ENCODE measurements around the gene IL1RAPL2. TPM values are rescaled to one million over a fixed set of nuclear protein-coding genes. Genes with fewer than 3 reads are reported as not detected.
A peak's percentile ranks its signal among the peaks of the same experiment; 100 is the strongest.

The IL1RAPL2 gene
- total RNA-seq, 1 donor from 2014 or later: not detected

DNA sequence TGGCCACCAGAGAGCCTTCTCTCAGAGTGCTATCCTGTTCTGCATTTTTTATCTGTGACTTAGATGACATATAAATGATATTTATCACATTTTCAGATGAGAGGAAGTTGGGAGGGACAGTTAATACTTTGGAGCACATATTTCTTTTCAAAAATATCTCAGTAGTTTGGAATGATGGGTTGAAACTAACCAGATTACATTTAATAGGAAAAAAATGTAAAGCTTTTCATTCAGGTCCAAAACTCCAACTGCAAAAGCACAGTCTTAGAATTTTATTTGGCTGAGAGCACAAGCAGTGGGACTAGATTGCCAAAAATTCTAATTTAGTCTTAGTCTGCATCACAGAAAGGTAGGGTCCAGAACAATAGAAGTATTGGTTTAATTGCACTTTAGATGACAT lies 902.7 kb downstream of the IL1RAPL2 start:
- intact Hi-C loops (cut with micrococcal nuclease): no loop called here
- DNase-seq: no peak
- ATAC-seq: no peak

DNA sequence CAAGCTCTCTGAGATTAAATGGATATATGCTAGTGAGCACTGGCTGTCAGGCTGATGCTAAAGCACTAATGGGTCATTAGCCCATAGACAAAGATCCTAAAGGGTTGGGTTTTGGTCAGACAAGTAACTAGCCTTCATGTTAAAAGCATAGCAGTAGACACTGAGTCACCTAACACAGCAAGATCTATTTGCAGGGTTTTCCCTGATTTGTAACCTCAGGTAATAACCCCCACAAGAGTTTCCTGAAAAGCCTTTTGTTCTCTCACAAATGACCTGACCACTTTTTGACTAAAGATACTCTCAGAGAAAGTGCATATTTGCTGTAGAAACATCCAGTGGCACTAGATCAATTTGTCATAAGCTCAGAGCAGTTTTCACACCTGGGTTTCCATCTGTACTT lies 905.6 kb downstream of the IL1RAPL2 start:
- DNase-seq (no peak), ATAC-seq (no peak)
- intact Hi-C loops (cut with micrococcal nuclease): no loop called here

DNA sequence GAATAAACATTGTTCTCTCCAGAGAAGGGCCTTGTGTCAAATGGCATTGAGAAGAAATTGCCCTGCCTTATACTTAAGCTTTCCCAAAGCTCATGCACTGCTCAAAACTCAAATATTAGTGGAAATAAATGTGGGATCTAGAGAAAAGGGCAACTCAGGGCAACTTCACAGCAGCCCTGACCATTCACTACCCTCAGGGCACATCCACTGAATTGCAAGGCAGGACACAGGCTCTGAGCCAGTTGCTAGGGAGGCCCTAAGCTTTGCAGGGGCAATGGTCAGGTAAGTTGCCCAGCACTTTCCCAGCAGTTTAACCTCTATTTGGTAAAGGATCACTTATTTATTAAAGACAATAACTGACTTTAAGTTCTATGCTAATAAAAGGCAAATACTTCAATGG lies 909.8 kb downstream of the IL1RAPL2 start:
- DNase-seq (no peak), ATAC-seq (no peak)
- intact Hi-C loops (cut with micrococcal nuclease): no loop called here

DNA sequence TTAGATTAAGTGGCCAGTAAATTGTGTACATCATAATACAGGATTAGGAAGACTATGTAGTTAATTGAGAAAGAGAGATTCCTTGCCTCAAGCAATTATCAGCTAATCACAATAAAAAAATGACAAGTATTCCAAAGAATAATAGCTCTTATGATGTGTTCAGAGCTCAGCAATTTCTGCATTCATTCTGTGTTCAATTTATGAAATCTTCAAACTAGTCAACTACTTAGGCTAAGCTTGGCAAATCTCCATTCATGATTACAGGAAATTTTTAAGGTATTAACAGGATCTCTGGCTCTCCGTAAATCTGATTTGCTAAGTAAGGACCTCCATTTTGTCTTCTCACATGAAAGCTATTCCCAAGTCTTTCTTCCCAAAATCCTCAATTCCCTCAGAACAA lies 911.4 kb downstream of the IL1RAPL2 start:
- ATAC-seq (no peak), DNase-seq (no peak)
- intact Hi-C loops (cut with micrococcal nuclease): no loop called here

DNA sequence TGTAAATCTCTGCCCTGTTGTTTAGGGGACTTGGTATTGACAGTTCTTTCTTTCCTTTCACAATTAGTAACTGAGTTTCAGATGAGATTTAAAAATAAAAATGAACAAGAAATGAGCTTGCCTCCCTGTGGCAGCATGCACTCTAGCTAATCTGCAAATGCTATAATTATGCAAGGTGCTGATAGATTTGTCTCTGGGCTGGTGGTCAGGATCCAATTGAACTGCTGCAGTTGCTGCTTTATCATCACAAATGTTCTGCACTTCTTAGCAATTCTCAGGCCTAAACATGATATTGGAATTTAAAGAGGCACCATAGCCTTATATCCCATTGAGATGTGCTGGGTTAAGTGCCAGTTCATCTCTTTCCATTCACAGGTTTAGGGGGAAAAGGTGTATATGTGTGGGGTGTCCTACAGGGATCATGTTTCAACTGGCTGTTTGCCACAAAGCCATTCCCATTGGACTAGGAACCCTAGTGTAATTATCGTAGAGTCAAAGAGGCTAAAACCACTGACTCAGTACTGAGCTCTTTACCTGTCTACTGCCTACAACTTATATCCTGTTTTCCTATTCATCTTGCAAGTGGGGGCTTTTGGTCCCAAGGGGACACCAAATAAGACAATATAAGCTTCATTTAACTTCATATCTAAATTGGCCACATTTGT lies 914.8 kb downstream of the IL1RAPL2 start:
- intact Hi-C loops (cut with micrococcal nuclease): no loop called here
- no peak for DNase-seq
- peak; percentile 95 for ATAC-seq

DNA sequence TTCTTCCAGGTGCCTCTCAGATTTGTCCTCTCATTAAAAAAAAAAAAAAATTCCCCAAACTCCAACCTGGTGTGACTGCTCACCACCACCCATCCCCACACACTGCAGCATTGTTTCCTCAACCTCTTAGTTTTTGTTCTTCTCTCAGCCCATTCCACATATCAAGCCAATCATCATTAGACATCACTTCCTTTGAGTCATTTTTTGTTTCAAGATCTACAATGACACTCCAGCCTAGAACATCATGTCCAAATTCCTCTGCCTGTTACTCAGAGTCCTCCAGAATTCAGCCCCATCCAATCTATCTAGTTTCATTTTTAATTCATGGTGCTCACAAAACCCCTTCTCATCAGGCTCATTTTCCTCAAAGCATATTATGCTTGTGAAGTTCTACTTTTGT lies 917.0 kb downstream of the IL1RAPL2 start:
- peak; percentile 45 for ATAC-seq
- intact Hi-C loops (cut with micrococcal nuclease): no loop called here

DNA sequence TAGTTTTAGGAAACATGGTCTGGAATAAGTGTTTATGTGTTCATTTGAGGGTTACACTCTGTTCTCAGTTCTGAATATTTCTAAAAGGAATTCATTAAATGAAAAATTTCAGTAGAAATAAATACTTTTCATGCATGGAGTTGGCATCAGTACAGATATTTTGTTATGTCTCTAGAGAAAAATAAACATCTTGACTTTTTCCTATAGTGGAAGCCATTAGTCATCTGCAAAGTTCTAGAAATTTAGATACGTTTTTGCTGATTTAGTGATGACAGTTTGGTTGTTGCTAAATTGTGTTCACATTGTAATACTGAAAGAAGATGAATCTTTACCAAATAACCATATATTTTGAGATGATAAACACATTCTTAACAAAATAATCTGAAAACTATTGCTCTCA lies 922.7 kb downstream of the IL1RAPL2 start:
- DNase-seq: no peak
- ATAC-seq: no peak
- intact Hi-C loops (cut with micrococcal nuclease): no loop called here

More for the DNA sequence above, 917.0 kb downstream of the IL1RAPL2 start:
- DNase-seq: no peak

DNA sequence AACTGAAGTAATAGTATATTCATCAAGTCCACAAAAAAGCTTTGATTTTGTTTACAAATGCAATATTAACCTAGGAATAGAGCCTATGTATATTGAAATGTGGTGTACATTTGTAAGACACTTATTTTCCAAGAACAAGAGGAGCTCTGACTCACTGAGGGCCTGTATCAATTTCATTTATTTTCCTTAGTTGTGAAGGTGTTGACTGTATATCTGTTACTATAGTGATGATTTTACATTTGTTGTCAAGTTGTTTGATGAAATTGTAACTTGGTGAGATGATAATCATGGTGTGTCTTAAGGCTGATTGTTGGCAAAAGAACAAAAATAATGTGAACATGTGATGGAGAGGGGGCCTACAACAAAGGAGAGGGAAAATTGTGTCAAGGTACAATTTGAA lies 929.4 kb downstream of the IL1RAPL2 start:
- DNase-seq: no peak
- intact Hi-C loops (cut with micrococcal nuclease): no loop called here
- ATAC-seq: no peak

DNA sequence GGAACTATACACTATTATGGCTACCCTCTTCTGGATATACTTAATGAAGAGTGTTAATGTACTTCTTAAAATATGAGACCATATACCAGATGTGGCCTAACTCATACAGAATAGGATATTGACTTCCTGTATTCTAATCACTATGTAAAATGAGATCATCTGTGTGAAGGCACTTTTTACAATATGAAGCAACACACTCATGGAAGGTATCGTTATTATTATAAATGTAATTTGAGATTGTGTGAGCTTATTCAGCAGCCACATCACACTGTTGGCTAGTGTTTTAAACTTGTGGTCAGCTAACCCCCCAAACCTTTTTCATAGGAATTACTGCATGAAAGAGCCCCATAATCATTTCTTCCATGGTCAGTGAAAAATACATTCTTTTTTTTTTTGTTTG lies 936.3 kb downstream of the IL1RAPL2 start:
- intact Hi-C loops (cut with micrococcal nuclease): no loop called here
- ATAC-seq: no peak
- DNase-seq: no peak

DNA sequence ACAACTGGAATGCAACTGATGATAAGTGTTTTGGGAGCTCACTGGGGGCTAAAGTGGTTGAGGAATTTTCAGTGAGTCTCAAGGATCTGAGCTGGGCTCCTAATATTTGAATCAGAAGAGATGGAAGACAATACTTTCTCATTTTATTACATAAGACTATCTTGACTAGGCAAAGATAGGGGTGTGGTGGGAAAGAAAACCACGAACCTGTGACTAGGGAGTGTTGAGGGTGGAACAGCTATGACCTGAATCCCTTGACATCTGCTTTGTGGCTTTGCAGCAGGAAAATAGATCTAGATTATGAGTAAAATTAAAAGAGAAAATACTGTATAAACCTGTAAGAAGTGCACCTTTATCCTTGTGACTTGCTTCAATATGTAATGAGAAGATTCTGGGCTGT lies 949.6 kb downstream of the IL1RAPL2 start:
- no peak for DNase-seq
- no peak for ATAC-seq
- intact Hi-C loops (cut with micrococcal nuclease): no loop called here

DNA sequence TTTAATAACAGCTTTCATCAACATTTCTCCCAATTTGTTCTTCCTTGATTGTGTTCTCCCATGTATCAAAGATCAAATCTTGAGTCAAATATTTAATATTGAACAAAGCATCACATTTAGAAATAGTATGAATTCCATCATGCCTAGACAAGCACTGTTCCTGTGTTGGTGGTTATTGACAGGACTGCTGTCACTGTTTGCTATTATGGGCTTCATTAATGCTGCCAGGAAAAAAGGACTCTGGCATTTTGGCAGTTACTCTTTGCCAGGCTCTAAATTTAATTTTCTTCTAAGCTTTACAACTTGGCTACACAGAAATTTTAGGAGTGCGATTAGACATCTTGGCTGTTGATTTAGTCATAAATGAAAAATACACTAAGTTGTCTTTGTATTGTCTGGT lies 960.4 kb downstream of the IL1RAPL2 start:
- intact Hi-C loops (cut with micrococcal nuclease): no loop called here
- ATAC-seq: peak; percentile 85

DNA sequence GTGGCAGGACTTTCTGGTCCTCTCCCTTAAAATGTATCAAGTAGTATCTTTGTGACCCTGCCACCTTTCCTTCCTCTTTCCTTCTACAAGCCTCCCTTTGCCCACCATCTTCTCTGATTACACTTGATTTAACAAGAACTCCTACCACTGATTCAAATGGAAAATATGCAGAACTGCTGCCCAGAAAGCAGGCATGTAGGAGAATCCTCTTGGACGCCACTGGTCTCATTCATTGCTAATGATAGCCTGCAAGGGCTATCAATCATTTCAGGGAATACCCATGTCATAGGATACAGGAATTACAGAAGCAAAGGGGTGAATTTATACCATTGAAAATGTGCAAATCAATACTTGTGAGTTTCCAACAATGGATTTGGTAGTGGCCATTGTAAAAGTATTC lies 961.8 kb downstream of the IL1RAPL2 start:
- DNase-seq: no peak
- intact Hi-C loops (cut with micrococcal nuclease): no loop called here
- peak; percentile 62 for ATAC-seq

More for the DNA sequence above, 960.4 kb downstream of the IL1RAPL2 start:
- DNase-seq: no peak

DNA sequence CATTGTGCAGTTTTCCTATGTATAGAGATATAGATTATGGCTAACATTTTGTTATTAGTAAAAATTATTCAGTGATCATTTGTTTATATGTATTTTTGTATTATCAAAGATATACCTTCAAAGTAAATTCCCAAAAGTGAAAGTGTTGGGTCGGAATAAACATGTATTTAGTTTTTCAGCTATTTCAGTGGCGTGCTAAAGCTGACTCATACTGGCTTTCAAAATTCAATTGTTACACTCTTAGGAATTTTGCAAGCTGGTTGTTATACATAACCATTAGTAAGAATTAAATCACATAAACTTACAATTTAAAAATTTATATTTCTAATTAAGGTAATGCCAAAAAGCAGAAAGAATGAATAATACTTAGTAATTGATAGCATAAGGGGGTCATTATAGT lies 968.0 kb downstream of the IL1RAPL2 start:
- no peak for ATAC-seq
- intact Hi-C loops (cut with micrococcal nuclease): no loop called here
- DNase-seq: no peak

DNA sequence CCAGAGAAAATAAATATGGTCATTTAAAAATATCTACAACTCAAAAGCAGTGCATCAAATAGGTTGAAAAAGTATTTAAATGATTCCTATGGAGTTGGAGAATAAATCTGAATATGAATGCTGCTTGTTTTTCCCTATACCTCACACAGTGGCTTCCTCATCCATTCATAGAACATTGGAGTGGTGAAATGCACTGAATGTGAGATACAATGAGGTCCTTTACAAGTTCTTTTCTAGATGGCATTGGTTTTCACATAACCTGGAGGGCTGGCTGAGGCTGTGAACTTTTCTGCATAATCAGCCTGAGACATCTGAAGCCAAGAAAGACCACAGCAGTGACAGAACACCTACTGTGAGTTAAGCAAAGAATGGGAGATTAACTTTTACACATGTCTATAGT lies 977.3 kb downstream of the IL1RAPL2 start:
- intact Hi-C loops (cut with micrococcal nuclease): no loop called here
- DNase-seq (no peak), ATAC-seq (no peak)

DNA sequence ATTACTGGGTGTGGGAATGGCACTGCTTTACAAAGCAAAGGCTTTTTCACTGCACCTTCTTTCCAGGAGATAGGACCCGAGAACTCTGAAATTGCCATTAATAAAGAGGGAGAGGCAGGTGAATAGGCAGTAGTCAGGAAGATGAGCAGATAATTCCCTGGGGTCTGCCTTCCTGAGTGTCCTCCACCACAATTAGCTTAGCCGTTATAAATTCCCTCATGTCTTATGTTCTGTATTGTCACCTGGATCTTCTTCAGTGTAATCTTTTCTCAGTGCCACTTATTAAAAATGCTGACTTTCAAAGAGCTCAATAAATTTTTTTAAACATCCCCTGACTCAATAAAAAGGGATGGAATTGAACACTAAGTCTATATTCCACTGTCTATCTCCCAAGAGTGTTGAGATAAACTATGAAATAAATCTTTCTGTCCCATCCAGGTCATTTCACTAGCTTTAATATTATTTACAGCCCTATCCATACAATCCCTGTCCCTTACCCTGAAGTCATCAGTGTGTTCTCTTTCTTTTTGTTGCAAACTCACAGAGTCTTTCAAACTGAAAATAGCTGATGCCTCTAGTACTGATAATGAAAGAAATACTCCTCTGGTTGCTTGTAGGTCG lies 984.2 kb downstream of the IL1RAPL2 start:
- intact Hi-C loops (cut with micrococcal nuclease): no loop called here
- ATAC-seq (no peak), DNase-seq (no peak)

DNA sequence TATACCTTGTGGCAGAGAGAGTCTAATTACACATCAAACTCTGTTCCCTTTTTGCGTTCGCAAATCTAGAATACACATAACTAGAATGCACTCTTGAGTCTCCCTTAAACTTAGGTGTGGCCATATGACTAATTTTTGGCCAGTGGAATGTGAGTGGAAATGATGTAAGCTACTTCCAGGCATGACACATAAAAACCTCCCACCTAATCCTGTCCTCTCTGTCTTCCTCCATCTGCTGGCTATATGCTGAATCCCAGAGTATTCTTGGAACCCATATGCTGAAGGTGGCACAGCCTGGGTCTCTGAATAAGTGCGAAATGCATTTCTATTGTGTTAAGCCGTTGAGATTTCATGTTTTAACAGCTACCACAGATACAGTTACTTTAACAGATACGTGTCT lies 986.4 kb downstream of the IL1RAPL2 start:
- intact Hi-C loops (cut with micrococcal nuclease): no loop called here
- ATAC-seq: no peak
- no peak for DNase-seq

DNA sequence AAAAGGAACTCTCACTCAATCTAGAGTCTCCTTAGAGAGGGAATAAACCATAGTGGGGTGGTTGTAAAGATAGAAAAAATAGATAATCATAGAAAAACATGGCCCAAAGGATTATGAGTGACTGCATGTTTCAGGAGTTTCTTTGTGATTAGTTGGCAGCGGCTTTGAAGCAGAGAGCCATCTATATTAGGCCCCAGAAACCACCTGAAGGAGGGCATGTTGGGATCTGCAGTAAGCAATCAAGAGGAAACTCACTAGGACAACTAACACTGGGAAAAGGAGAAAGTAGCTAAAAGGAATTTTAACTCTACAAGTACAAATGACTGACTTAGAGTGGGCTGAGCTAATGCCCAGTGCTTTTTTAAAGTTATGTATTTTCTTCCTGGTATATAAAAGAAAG lies 987.1 kb downstream of the IL1RAPL2 start:
- DNase-seq: no peak
- ATAC-seq: no peak
- intact Hi-C loops (cut with micrococcal nuclease): no loop called here

DNA sequence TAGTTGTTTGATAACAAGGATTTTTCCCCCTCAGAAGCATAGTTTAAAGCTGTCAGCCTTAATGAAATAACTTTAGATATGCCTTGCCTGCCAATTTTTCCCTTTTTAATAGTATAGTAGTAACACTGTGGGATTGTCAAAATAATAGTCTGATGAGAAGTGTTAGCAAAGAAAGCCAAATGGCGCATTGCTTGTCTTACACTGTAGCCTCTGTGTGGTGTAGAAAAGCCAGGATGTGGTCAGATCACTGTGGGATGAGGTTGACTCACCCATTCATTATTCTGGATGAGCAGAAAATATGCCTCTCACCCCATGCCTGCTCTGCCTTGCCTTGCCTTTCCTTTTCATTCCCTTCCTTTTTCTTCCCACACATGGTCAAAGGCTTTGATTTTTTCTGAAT lies 998.5 kb downstream of the IL1RAPL2 start:
- DNase-seq (no peak), ATAC-seq (no peak)
- intact Hi-C loops (cut with micrococcal nuclease): no loop called here

DNA sequence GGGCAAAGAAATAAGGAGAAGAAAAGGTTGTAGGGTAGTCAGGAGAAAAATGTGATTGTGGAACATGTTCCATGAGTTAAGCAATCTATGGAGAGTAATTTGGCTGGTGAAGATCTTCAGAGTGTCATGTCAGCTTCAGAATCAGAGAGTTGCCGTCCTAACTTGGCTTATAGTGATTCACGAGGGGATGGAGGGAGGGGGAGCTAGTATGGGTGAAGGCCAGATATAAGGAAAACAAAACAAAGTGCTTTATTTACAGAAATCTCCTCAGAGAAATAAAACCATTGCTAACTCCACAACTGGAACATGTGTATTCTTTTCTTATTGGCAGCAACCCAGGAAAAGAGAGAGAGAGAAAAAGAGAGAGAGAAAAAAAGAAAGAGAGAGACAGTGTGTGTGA lies 999.9 kb downstream of the IL1RAPL2 start:
- no peak for DNase-seq
- ATAC-seq: no peak
- intact Hi-C loops (cut with micrococcal nuclease): no loop called here

DNA sequence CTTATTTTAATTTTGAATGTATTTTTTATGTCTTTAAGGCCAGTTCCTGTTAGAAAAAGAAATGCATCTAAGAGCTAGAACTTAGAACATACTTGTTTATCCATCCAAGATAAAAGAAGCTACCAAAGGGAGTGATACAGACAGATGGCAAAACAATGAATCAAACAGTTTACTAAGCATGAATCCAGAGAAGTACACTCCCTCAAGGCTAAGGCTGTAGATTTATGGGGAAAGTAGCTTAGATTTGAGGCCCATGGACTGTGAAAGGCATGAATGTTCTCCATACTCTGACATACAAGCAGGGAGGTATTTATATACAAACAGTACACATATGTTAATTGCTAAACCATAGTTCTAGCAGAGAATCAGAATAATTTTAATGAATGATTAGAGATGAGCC lies 1001.1 kb downstream of the IL1RAPL2 start:
- DNase-seq (no peak), ATAC-seq (no peak)
- intact Hi-C loops (cut with micrococcal nuclease): no loop called here

DNA sequence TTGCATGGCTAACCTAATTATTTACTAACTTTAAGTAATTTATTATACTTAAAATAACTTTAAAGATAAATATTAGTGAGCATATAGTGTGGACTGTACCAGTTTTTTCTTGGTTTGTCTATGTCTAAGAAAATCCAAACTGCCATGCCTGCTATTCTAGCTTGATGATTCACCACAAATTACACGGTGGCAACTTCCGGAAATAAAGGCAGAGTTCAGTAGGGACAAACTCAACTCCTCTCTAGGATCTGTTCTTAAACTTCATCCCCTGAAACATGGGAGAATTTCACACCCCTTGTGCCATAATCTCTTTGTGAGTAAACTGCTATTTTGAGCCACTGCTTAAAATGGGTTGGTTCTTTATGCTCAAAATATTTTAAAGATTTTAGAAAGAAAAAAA lies 1042.7 kb downstream of the IL1RAPL2 start:
- peak; percentile 74 for ATAC-seq
- intact Hi-C loops (cut with micrococcal nuclease): no loop called here
- DNase-seq: no peak
